ENCODE measurements around the gene CMTM8.
"Not testable (repeated sequence)": the region's sequence is repeated elsewhere in the genome, so short reads cannot be mapped to it uniquely, and the experiment has no call there.

CMTM8 gene

GRCh38 chr3:32238453-32239306, at the start of gene CMTM8:
CMTM8 (plus strand) TSS chr3:32238680; CDS start chr3:32238973, 293 bp downstream.
- H3K4me3 ChIP-seq (replicated peaks in 1 of 2; ENCODE audit: low read depth in 2 of 2, low read length in 2 of 2) = peak within 1 kb of the TSS; percentile 71 to 80
- TF ChIP-seq, protein P1, sequence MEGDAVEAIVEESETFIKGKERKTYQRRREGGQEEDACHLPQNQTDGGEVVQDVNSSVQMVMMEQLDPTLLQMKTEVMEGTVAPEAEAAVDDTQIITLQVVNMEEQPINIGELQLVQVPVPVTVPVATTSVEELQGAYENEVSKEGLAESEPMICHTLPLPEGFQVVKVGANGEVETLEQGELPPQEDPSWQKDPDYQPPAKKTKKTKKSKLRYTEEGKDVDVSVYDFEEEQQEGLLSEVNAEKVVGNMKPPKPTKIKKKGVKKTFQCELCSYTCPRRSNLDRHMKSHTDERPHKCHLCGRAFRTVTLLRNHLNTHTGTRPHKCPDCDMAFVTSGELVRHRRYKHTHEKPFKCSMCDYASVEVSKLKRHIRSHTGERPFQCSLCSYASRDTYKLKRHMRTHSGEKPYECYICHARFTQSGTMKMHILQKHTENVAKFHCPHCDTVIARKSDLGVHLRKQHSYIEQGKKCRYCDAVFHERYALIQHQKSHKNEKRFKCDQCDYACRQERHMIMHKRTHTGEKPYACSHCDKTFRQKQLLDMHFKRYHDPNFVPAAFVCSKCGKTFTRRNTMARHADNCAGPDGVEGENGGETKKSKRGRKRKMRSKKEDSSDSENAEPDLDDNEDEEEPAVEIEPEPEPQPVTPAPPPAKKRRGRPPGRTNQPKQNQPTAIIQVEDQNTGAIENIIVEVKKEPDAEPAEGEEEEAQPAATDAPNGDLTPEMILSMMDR (IDR thresholded peaks at IDR 0.05; ENCODE audit: low read depth, low read length) = no peak
- DNase-seq (ENCODE audit: low read depth in 2 of 2) = peak; percentile 38 to 54

DNA sequence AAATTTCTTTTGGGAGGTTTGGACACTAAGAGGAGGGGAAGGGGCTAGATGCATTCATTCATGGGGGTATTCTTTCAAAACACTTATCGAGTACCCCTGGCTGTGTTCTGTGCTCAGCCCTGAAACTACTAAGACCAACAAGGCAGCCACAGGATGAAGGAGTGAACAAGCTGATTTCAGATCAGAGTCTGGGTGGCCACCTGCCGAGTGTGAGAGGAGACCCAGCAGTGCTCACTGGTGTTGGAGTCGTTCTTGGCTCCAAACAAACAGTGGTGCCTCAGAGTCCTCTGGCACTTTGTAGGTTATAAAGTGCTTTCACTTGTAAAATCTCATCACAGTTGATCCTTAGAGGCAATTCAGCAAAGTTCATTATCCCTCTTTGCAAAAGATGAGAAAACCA, 48.8 kb upstream of the CMTM8 start:
- TF ChIP-seq, protein P1 (IDR thresholded peaks at IDR 0.05; ENCODE audit: low read depth, low read length) = no peak
- no peak overlapping the region for H3K4me3 ChIP-seq (replicated peaks in 1 of 2; ENCODE audit: low read depth in 2 of 2, low read length in 2 of 2)
- no peak for DNase-seq (ENCODE audit: low read depth in 2 of 2)

DNA sequence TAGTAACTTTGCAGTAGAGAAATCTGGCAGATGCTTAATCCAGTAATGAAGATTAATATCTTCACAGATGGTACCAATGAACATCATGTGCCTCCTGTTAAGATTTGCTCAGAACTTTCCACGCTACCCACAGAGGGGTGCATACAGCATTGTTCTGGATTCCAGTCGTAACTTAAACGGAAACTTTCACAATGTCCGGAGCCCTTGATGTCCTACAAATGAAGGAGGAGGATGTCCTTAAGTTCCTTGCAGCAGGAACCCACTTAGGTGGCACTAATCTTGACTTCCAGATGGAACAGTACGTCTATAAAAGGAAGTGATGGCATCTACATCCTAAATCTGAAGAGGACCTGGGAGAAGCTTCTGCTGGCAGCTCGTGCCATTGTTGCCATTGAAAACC, 47.9 kb upstream of the CMTM8 start:
- not testable (repeated sequence) for H3K4me3 ChIP-seq (replicated peaks in 1 of 2; ENCODE audit: low read depth in 2 of 2, low read length in 2 of 2); DNase-seq (ENCODE audit: low read depth in 2 of 2)

GRCh38 chr3:32193101-32193500, 45.4 kb upstream of the CMTM8 start:
- no peak overlapping the region for H3K4me3 ChIP-seq (replicated peaks in 1 of 2; ENCODE audit: low read depth in 2 of 2, low read length in 2 of 2)
- DNase-seq (ENCODE audit: low read depth in 2 of 2) = no peak
- TF ChIP-seq, protein P1 (IDR thresholded peaks at IDR 0.05; ENCODE audit: low read depth, low read length) = no peak

- TF ChIP-seq, protein P1 (IDR thresholded peaks at IDR 0.05; ENCODE audit: low read depth, low read length) = no peak
- no peak for DNase-seq (ENCODE audit: low read depth in 2 of 2)
- no peak overlapping the region for H3K4me3 ChIP-seq (replicated peaks in 1 of 2; ENCODE audit: low read depth in 2 of 2, low read length in 2 of 2)
Measured at GRCh38 chr3:32194653-32195052, 43.8 kb upstream of the CMTM8 start.

DNA sequence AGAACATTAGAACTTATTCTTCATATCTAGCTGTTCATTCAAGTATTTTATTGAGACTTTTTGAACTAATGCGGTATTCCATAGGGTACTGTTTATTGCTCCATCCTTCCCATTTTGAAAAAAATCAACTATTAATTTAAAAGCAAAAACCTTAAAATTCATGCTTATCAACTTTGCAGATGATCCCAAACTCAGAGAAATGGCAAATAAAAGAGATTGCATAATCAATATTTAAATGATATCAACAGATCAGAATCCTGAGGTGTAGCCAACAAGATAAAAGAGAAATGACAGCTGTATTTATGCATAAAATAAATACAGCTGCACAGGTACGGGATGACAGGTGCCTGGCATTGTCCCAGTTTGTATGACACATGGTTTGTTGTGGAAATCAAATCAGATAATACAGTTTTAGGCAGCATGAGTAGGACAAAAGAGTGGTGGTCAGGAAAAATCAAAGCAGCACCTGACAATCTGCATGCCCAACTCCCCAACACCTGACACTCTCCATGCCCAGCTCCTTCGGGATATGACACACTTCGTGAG, 42.4 kb upstream of the CMTM8 start:
- TF ChIP-seq, protein P1 (IDR thresholded peaks at IDR 0.05; ENCODE audit: low read depth, low read length) = no peak
- H3K4me3 ChIP-seq (replicated peaks in 1 of 2; ENCODE audit: low read depth in 2 of 2, low read length in 2 of 2) = no peak overlapping the region

GRCh38 chr3:32197991-32198390, 40.5 kb upstream of the CMTM8 start:
- no peak overlapping the region for H3K4me3 ChIP-seq (replicated peaks in 1 of 2; ENCODE audit: low read depth in 2 of 2, low read length in 2 of 2)
- no peak for DNase-seq (ENCODE audit: low read depth in 2 of 2)
- TF ChIP-seq, protein P1 (IDR thresholded peaks at IDR 0.05; ENCODE audit: low read depth, low read length) = no peak

More for the DNA sequence above, 42.4 kb upstream of the CMTM8 start:
- DNase-seq (ENCODE audit: low read depth in 2 of 2) = no peak

Measured in cardiac fibroblast (primary cell).